H1 (cell line): ENCODE data around the gene SLC9A5. TPM values are rescaled to one million over a fixed set of nuclear protein-coding genes. Genes with fewer than 3 reads are reported as not detected.

Experiments used
- CTCF ChIA-PET: fragments of 300-600 bp; sonication (Branson Sonifier 250); formaldehyde crosslinking; loops from one replicate; lab custom pipeline; 2021; ENCODE audit not compliant: partially characterized antibody; lab: Charles Lee
- POLR2A ChIA-PET: fragments of 300-600 bp; sonication (Branson Sonifier 250); formaldehyde crosslinking; loops from one replicate; lab custom pipeline; 2021; ENCODE audit warnings: inconsistent platforms; ENCODE audit not compliant: partially characterized antibody; lab: Charles Lee
- DNase-seq, 2 experiments: peaks; one replicate each; pipeline versions ENCODE4 v3.0.0 to v3.0.0-alpha.2; 2010 to 2022; ENCODE audit warnings: low spot score in 2 of 2, low read depth in 1 of 2, mixed read lengths in 1 of 2
- FAIRE-seq: peaks from 2 replicates; lab custom pipeline; 2011; peaks lifted over from hg19 to GRCh38; lab: Jason Lieb, UNC
- H2AFZ ChIP-seq: 2 replicates; pipeline ENCODE4 v1.8.1; 2012; ENCODE audit warnings: low read length, inconsistent platforms
- H2AK5ac ChIP-seq: 2 replicates; pipeline ENCODE4 v1.6.1; 2013; ENCODE audit warnings: low read depth, low read length
- H2BK120ac ChIP-seq: replicated peaks from 2 replicates; pipeline ENCODE3; 2013; ENCODE audit warnings: low read depth, low read length, inconsistent platforms
- H2BK12ac ChIP-seq: 2 replicates; pipeline ENCODE4 v1.6.1; 2013; ENCODE audit warnings: low read depth, low read length
- H2BK15ac ChIP-seq: 2 replicates; pipeline ENCODE4 v1.6.1; 2013; ENCODE audit warnings: low read length
- H2BK20ac ChIP-seq: 2 replicates; pipeline ENCODE4 v1.6.1; 2013; ENCODE audit warnings: low read length
- H2BK5ac ChIP-seq: 2 replicates; pipeline ENCODE4 v1.6.1; 2013; ENCODE audit warnings: low read depth, low read length
- H3K14ac ChIP-seq: 2 replicates; pipeline ENCODE4 v1.6.1; 2013; ENCODE audit warnings: inconsistent platforms; ENCODE audit not compliant: insufficient read length
- H3K18ac ChIP-seq: 2 replicates; pipeline ENCODE4 v1.6.1; 2013; ENCODE audit warnings: low read length; ENCODE audit errors: extremely low read depth
- H3K23ac ChIP-seq: 2 replicates; pipeline ENCODE4 v1.6.1; 2013; ENCODE audit warnings: inconsistent platforms; ENCODE audit not compliant: insufficient read length
- H3K23me2 ChIP-seq: 2 replicates; pipeline ENCODE4 v1.6.1; 2013; ENCODE audit warnings: low read depth, low read length
- H3K27ac ChIP-seq: 2 replicates; pipeline ENCODE4 v1.6.1; 2011; ENCODE audit warnings: low read depth, low read length, inconsistent platforms
- H3K27me3 ChIP-seq, 4 experiments: replicated peaks in 1 of 4; 1 replicate in 1 of 4; 2 replicates in 3 of 4; pipeline versions ENCODE4 v1.6.1 to v1.8.1; 2011 to 2013; ENCODE audit warnings: low read length in 3 of 4, mild to moderate bottlenecking in 3 of 4, inconsistent platforms in 2 of 4, mixed read lengths in 2 of 4, moderate library complexity in 1 of 4; ENCODE audit not compliant: control insufficient read depth in 3 of 4, insufficient read depth in 3 of 4; ENCODE audit errors: extremely low read depth in 1 of 4
- H3K36me3 ChIP-seq, 4 experiments: 2 replicates each; pipeline versions ENCODE4 v1.6.1 to v1.8.1; 2011 to 2013; ENCODE audit warnings: mild to moderate bottlenecking in 4 of 4, low read length in 3 of 4, moderate library complexity in 2 of 4, control low read depth in 1 of 4, inconsistent platforms in 1 of 4; ENCODE audit not compliant: insufficient read depth in 4 of 4, control insufficient read depth in 2 of 4
- H3K4ac ChIP-seq: replicated peaks from 2 replicates; pipeline ENCODE3; 2013; ENCODE audit warnings: low read length, low read depth, mixed read lengths, inconsistent platforms; ENCODE audit not compliant: insufficient read length
- H3K4me1 ChIP-seq, 4 experiments: replicated peaks in 1 of 4; 1 replicate in 1 of 4; 2 replicates in 3 of 4; pipeline versions ENCODE4 v1.6.1 to v1.8.1; 2011 to 2013; ENCODE audit warnings: low read length in 3 of 4, inconsistent platforms in 2 of 4, mixed read lengths in 1 of 4; ENCODE audit not compliant: insufficient read depth in 4 of 4, control insufficient read depth in 3 of 4
- H3K4me2 ChIP-seq, 2 experiments: 2 replicates each; pipeline versions ENCODE4 v1.6.1 to v1.8.1; 2011 to 2013; ENCODE audit warnings: low read depth in 2 of 2, low read length in 2 of 2, control low read depth in 1 of 2, inconsistent platforms in 1 of 2, mild to moderate bottlenecking in 1 of 2; ENCODE audit not compliant: insufficient read depth in 1 of 2
- H3K4me3 ChIP-seq, 4 experiments: fragments of 200-600, 300-600 bp in 1 of 4; sonication (generic), shearing (Covaris generic), sonication (Bioruptor Twin) in 1 of 4; 2 replicates each; pipeline versions ENCODE4 v1.5.1 to v1.8.1; 2011 to 2016; ENCODE audit warnings: low read length in 4 of 4, low read depth in 3 of 4, control low read depth in 2 of 4, inconsistent platforms in 2 of 4, mild to moderate bottlenecking in 2 of 4, mixed read lengths in 1 of 4, moderate library complexity in 1 of 4; ENCODE audit not compliant: insufficient read depth in 2 of 4; ENCODE audit errors: extremely low read depth in 1 of 4
- H3K56ac ChIP-seq: replicated peaks from 2 replicates; pipeline ENCODE3; 2013; ENCODE audit warnings: low read depth, mild to moderate bottlenecking, mixed read lengths, low read length, inconsistent platforms; ENCODE audit not compliant: insufficient read length
- H3K79me1 ChIP-seq: 2 replicates; pipeline ENCODE4 v1.6.1; 2013; ENCODE audit warnings: low read depth, low read length, control low read depth
- H3K79me2 ChIP-seq, 2 experiments: 2 replicates each; pipeline versions ENCODE4 v1.6.1 to v1.8.1; 2012 to 2013; ENCODE audit warnings: low read length in 2 of 2, mild to moderate bottlenecking in 2 of 2, inconsistent platforms in 1 of 2; ENCODE audit not compliant: insufficient read depth in 2 of 2, control insufficient read depth in 1 of 2
- H3K9ac ChIP-seq, 4 experiments: replicated peaks in 1 of 4; 1 replicate in 1 of 4; 2 replicates in 3 of 4; pipeline versions ENCODE4 v1.6.1 to v1.8.1; 2011 to 2013; ENCODE audit warnings: low read depth in 3 of 4, low read length in 3 of 4, control low read depth in 2 of 4, mild to moderate bottlenecking in 2 of 4, moderate library complexity in 2 of 4, inconsistent platforms in 1 of 4; ENCODE audit errors: extremely low read depth in 1 of 4
- H3K9me3 ChIP-seq, 2 experiments: 2 replicates each; pipeline versions ENCODE4 v1.6.1 to v1.8.1; 2012 to 2013; ENCODE audit warnings: mild to moderate bottlenecking in 2 of 2, moderate library complexity in 2 of 2, control low read depth in 1 of 2, inconsistent platforms in 1 of 2, low read depth in 1 of 2, low read length in 1 of 2, mixed read lengths in 1 of 2; ENCODE audit not compliant: insufficient read depth in 2 of 2
- H4K20me1 ChIP-seq, 2 experiments: replicated peaks in 1 of 2; 2 replicates each; pipeline versions ENCODE3 to v1.8.1; 2011 to 2013; ENCODE audit warnings: inconsistent platforms in 2 of 2, low read length in 2 of 2, mild to moderate bottlenecking in 1 of 2; ENCODE audit not compliant: insufficient read depth in 2 of 2, control insufficient read depth in 1 of 2
- H4K5ac ChIP-seq: 2 replicates; pipeline ENCODE4 v1.6.1; 2013; ENCODE audit warnings: low read length, low read depth, mixed read lengths, inconsistent platforms; ENCODE audit not compliant: insufficient read length
- H4K8ac ChIP-seq: 2 replicates; pipeline ENCODE4 v1.8.0; 2013; ENCODE audit warnings: mild to moderate bottlenecking, moderate library complexity, low read length, inconsistent platforms; ENCODE audit not compliant: insufficient read depth; ENCODE audit errors: extremely low read depth
- H4K91ac ChIP-seq: replicated peaks from 2 replicates; pipeline ENCODE3; 2013; ENCODE audit warnings: low read length, mixed read lengths, inconsistent platforms; ENCODE audit not compliant: insufficient read length
- CTBP2 ChIP-seq: IDR thresholded peaks from 2 replicates; pipeline ENCODE4 v1.7.0; 2011; ENCODE audit warnings: borderline replicate concordance, mild to moderate bottlenecking, moderate library complexity, mixed read lengths, low read length; ENCODE audit not compliant: insufficient read depth, insufficient read length
- EGR1 ChIP-seq: IDR thresholded peaks from 2 replicates; pipeline ENCODE4 v1.6.1; 2011; ENCODE audit warnings: low read depth, low read length, borderline replicate concordance
- MAFK ChIP-seq: IDR thresholded peaks from 2 replicates; pipeline ENCODE4 v1.6.1; 2012; ENCODE audit warnings: low read depth, mild to moderate bottlenecking, improper control_type of control experiment, low read length
- RAD21 ChIP-seq, 2 experiments: IDR thresholded peaks in 1 of 2; conservative IDR thresholded peaks in 1 of 2; 2 replicates each; pipeline ENCODE4 v1.6.1; 2011; ENCODE audit warnings: low read depth in 2 of 2, low read length in 2 of 2, improper control_type of control experiment in 1 of 2, inconsistent platforms in 1 of 2, mild to moderate bottlenecking in 1 of 2, moderate library complexity in 1 of 2
- RFX5 ChIP-seq: IDR thresholded peaks from 2 replicates; pipeline ENCODE4 v1.6.1; 2011; ENCODE audit warnings: low read depth, low read length, improper control_type of control experiment, borderline replicate concordance
- SIRT6 ChIP-seq: IDR thresholded peaks from one replicate; pipeline ENCODE4 v1.7.1; 2012; ENCODE audit warnings: low read length, inconsistent platforms
- SP2 ChIP-seq: IDR thresholded peaks from 2 replicates; pipeline ENCODE4 v1.6.1; 2012; ENCODE audit warnings: mild to moderate bottlenecking, low read length, inconsistent platforms
- SRF ChIP-seq: IDR thresholded peaks from 2 replicates; pipeline ENCODE4 v1.6.1; 2011; ENCODE audit warnings: mild to moderate bottlenecking, low read depth, low read length, moderate library complexity
- YY1 ChIP-seq: IDR thresholded peaks from 2 replicates; pipeline ENCODE4 v1.6.1; 2011; ENCODE audit warnings: low read depth, mild to moderate bottlenecking, low read length
- WGBS, 2 experiments: shearing (Covaris generic) in 1 of 2; methylation state at CpG; one replicate each; pipeline versions ENCODE4 v1.1.6 to v1.1.7; 2013 to 2015; ENCODE audit warnings: low lambda C conversion rate in 2 of 2, mixed read lengths in 2 of 2, inconsistent platforms in 1 of 2, low coverage in 1 of 2, missing lambda C conversion rate in 1 of 2; ENCODE audit not compliant: insufficient replicate concordance in 2 of 2, insufficient coverage in 1 of 2, insufficient read length in 1 of 2; ENCODE audit errors: extremely low coverage in 1 of 2, missing lambda C conversion rate in 1 of 2; 5-methylcytosine and 5-hydroxymethylcytosine counted together
- polyA plus RNA-seq, 7 experiments: library from polyadenylated mRNA; depleted of rRNA in 3 of 7; stranded (reverse) in 5 of 7; unstranded in 2 of 7; fragments of >200 nt in 5 of 7; fragments of 200-250 nt in 2 of 7; gene quantifications; 1 replicate in 5 of 7; 2 replicates in 1 of 7; 4 replicates in 1 of 7; pipeline versions ENCODE4 v1.2.1 to v1.2.3, GENCODE V29; 2011 to 2013; ENCODE audit warnings: missing spikeins in 2 of 7, mixed read lengths in 2 of 7
- total RNA-seq: library from RNA; stranded (reverse); fragmentation: NEBNext Ultra II Directional; extraction: Animal tissue kit (Norgen Biotek cat#: 25700); gene quantifications from 2 replicates; pipeline ENCODE4 v1.2.1, GENCODE V29; 2021
- TF ChIP-seq, protein P1 (sequence below): IDR thresholded peaks from 2 replicates; pipeline ENCODE4 v1.6.1; 2012; ENCODE audit warnings: inconsistent platforms
- TF ChIP-seq, protein P2 (sequence below), 3 experiments: IDR thresholded peaks; 1 replicate in 2 of 3; 2 replicates in 1 of 3; pipeline versions ENCODE4 v1.5.1 to v1.6.1; 2011; ENCODE audit warnings: low read length in 3 of 3, mild to moderate bottlenecking in 3 of 3, inconsistent platforms in 2 of 3, low read depth in 1 of 3, moderate library complexity in 1 of 3; ENCODE audit not compliant: insufficient read depth in 1 of 3; ENCODE audit errors: control extremely low read depth in 1 of 3

The SLC9A5 gene
- total and polyA plus RNA-seq, 2 of the 8 experiments (the other 6 are each of a cell fraction or from before 2014, with no cell fraction given) = 7.9 to 8.6 TPM

- 82% methylated on average over 7 of the region's 7 CpGs; no CpG with 5 or more reads in 1 of the 2 experiments for WGBS, 2 experiments
- no peak overlapping the region for H4K91ac ChIP-seq
- no peak overlapping the region for H3K4me2 ChIP-seq
- no peak overlapping the region for H3K9ac ChIP-seq
- H3K4me1 ChIP-seq = peaks cover 0 to 10% (median 1%) of the 10 kb centered on the region in 4 experiments; a peak in 2 of 7 replicates
- H3K27ac ChIP-seq = no peak overlapping the region
- H2AK5ac ChIP-seq = no peak overlapping the region
- POLR2A ChIA-PET = interaction anchor here (0.9 to 1.0 kb wide), 2 partner anchors 13 to 246 kb away, joined by 3 read pairs; no protein-coding TSS in a partner anchor
- no peak overlapping the region for H2BK15ac ChIP-seq
- no peaks in the 10 kb centered on the region for H3K9me3 ChIP-seq
- no peak overlapping the region for H2BK12ac ChIP-seq
- no peak for DNase-seq
- no peak overlapping the region for H3K14ac ChIP-seq
- H3K18ac ChIP-seq = no peak overlapping the region
- H2BK20ac ChIP-seq = no peak overlapping the region
- CTCF ChIA-PET = interaction anchor here (0.6 to 8.9 kb wide), 8 partner anchors 9 to 193 kb away, joined by 3 to 111 read pairs (median 4); partner anchors contain the start of genes E2F4, ELMO3, NOL3 and TMEM208
- H3K23ac ChIP-seq = no peak overlapping the region
- H2BK120ac ChIP-seq = no peak overlapping the region
- no peak overlapping the region for H3K4me3 ChIP-seq
- H3K79me2 ChIP-seq = no peaks in the 10 kb centered on the region
- no peak overlapping the region for H2AFZ ChIP-seq
- H3K4ac ChIP-seq = no peak overlapping the region
- H3K23me2 ChIP-seq = no peaks in the 10 kb centered on the region
- H3K56ac ChIP-seq = no peak overlapping the region
- H3K79me1 ChIP-seq = no peaks in the 10 kb centered on the region
- no peak overlapping the region for H2BK5ac ChIP-seq
- no peak overlapping the region for H4K8ac ChIP-seq
- no peaks in the 10 kb centered on the region for H3K36me3 ChIP-seq
- peaks cover 0 to 12% (median 8%) of the 10 kb centered on the region in 4 experiments; a peak in 4 of 7 replicates for H3K27me3 ChIP-seq
- no peak overlapping the region for H4K5ac ChIP-seq
- no peak for FAIRE-seq
- no peaks in the 10 kb centered on the region for H4K20me1 ChIP-seq
- TF ChIP-seq, protein P1, sequence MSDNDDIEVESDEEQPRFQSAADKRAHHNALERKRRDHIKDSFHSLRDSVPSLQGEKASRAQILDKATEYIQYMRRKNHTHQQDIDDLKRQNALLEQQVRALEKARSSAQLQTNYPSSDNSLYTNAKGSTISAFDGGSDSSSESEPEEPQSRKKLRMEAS = no peak
- no peak for TF ChIP-seq SRF
- no peak for TF ChIP-seq SP2
- no peak for TF ChIP-seq RFX5
- TF ChIP-seq EGR1 = no peak
- TF ChIP-seq YY1 = no peak
- TF ChIP-seq CTBP2 = no peak
- TF ChIP-seq MAFK = no peak
- TF ChIP-seq SIRT6 = no peak
- TF ChIP-seq, protein P2, sequence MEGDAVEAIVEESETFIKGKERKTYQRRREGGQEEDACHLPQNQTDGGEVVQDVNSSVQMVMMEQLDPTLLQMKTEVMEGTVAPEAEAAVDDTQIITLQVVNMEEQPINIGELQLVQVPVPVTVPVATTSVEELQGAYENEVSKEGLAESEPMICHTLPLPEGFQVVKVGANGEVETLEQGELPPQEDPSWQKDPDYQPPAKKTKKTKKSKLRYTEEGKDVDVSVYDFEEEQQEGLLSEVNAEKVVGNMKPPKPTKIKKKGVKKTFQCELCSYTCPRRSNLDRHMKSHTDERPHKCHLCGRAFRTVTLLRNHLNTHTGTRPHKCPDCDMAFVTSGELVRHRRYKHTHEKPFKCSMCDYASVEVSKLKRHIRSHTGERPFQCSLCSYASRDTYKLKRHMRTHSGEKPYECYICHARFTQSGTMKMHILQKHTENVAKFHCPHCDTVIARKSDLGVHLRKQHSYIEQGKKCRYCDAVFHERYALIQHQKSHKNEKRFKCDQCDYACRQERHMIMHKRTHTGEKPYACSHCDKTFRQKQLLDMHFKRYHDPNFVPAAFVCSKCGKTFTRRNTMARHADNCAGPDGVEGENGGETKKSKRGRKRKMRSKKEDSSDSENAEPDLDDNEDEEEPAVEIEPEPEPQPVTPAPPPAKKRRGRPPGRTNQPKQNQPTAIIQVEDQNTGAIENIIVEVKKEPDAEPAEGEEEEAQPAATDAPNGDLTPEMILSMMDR (IDR thresholded peaks at IDR 0.05; ENCODE audit: control extremely low read depth in 1 of 3, insufficient read depth in 1 of 3, low read depth in 1 of 3, low read length in 3 of 3) = no peak
- TF ChIP-seq RAD21 (IDR thresholded peaks at IDR 0.05 in 1 of 2, conservative IDR thresholded peaks at IDR 0.05 in 1 of 2; ENCODE audit: low read depth in 2 of 2, low read length in 2 of 2) = no peak
Measured at GRCh38 chr16:67211674-67212073, 37.1 kb upstream of the SLC9A5 start.
